GM21717 (cell line): ENCODE data around the gene CAMK1D.
A peak's percentile ranks its signal among the peaks of the same experiment; 100 is the strongest.
"Not testable (repeated sequence)": the region's sequence is repeated elsewhere in the genome, so short reads cannot be mapped to it uniquely, and the experiment has no call there.

Experiments
- ATAC-seq: cut with Tn5 transposase; IDR thresholded peaks from one replicate; pipeline ENCODE4 v1.9.1; 2021; ENCODE audit warnings: mild to moderate bottlenecking, moderate library complexity; ENCODE audit not compliant: unreplicated experiment

The CAMK1D gene

GRCh38 chr10:12340371-12340770 lies 9.0 kb upstream of the CAMK1D start:
- no peak for ATAC-seq

DNA sequence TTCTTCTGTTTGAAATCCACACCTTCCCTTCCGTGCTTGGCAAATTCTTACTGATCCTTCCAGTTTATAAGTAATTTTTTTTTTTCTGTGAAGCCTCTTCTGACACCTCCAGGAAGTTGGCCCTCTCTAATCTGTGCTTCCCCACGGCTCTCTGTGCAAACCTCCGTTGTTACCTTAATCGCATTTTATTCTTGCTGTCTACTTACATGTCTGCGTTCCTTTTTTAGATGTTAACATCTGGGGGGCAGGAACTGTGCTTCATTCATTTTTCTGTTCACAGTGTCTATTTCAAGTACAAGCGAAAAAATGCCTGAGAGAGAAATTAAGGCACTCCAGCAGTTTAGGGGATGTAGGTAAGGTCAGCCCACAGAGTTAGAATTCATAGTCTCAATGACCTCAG lies 8.4 kb upstream of the CAMK1D start:
- no peak for ATAC-seq

DNA sequence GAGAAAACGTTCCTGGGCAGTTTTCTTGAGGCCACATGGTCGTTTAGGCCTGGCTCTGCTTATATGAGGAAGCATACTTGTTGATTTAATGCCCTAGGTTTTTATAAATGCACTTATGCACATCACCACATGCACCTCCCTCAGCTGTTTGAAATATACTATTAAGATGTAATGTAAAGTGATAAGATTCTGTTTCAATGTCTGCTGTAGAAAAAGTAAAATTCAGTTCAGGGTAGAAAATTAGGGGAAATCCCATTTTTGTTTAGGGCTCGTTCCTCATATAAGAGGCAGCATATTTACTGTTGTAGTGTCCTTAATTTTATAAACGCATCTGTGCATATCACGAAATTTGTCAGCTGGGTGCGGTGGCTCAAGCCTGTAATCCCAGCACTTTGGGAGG lies 7.8 kb upstream of the CAMK1D start:
- no peak for ATAC-seq

- no peak for ATAC-seq
Measured at GRCh38 chr10:12344375-12345110, 4.8 kb upstream of the CAMK1D start.

GRCh38 chr10:12346707-12347106 lies 2.6 kb upstream of the CAMK1D start:
- ATAC-seq: no peak

DNA sequence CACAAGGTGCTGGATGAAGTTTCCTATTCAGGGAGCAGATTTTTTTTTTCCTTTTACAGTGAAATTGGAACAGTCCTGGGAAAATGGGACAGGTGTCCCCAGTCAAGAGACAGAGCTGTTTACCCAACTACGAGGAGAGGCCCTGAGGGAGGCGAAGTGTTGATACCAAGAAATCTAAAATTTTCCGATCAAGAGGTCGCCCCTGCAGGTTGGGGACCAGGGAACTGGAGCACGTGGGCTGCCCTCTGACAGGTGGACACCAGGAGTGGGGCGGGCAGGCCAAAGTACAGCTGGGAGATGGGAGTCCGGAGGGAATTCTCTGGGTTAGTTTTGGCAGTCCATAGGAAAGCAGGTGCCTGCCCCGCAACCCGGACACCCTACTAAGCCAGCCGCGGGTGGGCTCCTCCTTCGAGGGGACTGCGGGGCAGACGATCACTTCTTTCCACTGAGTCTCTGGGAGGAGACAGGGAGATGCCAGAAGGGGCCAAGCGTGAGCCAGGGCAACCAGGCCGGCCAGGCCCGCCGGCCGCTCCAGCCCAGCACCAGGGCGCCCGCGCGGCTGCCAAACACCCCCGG lies 965 bp upstream of the CAMK1D start:
- no peak for ATAC-seq

- peak; percentile 3 for ATAC-seq
Measured at GRCh38 chr10:12349629-12350166, 351 bp downstream of the CAMK1D start.

GRCh38 chr10:12350167-12350872 lies 973 bp downstream of the CAMK1D start:
- ATAC-seq: peak; percentile 30

DNA sequence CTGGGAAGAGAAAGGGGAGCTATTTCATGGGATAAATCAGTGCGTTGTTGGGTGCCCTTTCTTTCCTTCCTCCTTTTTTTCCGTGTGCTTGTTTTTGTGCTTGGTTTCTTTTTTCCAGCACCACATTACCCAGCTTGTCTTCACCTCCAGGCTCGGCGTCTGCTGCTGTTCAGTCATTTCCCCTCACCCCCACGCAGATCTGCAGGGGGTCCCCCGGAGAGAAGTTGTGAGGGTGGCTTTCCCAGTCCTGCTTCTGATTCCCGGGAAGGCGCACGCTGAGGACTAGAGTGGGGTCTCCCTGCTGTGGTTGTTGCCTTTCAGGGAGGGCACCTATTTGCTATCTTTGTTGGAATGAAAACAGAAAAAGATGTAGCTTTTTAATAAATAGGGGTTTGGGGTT lies 1.6 kb downstream of the CAMK1D start:
- no peak for ATAC-seq

- ATAC-seq: no peak
Measured at GRCh38 chr10:12351447-12351846, 2.1 kb downstream of the CAMK1D start.

DNA sequence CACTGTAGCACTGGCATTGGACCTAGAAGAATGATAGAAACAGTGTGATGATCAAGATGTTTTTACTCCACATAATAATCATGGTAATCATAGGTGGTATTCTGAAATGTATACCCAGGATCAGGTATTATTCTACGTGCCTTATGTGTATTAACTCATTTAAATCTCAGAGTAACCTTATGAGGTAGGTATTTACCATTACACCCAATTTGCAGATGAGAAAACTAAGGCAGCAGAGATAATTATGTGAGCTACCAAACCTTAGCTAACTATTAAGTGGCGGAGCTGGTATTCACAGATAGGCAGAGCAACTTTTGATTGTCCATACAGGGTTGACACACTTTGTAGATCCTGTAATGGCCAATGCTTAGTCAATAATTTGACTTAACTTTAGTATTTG lies 2.5 kb downstream of the CAMK1D start:
- ATAC-seq: no peak

GRCh38 chr10:12353399-12354242 lies 4.3 kb downstream of the CAMK1D start:
- no peak for ATAC-seq

DNA sequence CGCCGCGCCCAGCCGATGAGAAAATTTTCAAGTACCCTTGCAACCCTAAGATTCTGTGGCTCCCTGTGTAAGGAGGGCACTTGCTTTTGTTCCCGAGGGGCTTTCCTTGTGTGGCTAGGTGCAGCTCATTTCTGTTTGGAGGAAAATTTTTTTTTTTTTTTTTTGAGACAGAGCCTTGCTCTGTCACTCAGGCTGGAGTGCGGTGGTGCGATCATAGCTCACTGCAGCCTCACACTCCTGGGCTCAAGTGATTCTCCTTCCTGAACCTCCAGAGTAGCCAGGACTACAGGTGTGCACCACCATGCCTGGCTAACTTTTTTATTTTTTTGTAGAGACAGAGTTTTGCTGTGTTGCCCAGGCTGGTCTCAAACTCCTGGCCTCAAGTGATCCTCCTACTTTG lies 5.3 kb downstream of the CAMK1D start:
- ATAC-seq: not testable (repeated sequence)

GRCh38 chr10:12355384-12355783 lies 6.0 kb downstream of the CAMK1D start:
- ATAC-seq: no peak

DNA sequence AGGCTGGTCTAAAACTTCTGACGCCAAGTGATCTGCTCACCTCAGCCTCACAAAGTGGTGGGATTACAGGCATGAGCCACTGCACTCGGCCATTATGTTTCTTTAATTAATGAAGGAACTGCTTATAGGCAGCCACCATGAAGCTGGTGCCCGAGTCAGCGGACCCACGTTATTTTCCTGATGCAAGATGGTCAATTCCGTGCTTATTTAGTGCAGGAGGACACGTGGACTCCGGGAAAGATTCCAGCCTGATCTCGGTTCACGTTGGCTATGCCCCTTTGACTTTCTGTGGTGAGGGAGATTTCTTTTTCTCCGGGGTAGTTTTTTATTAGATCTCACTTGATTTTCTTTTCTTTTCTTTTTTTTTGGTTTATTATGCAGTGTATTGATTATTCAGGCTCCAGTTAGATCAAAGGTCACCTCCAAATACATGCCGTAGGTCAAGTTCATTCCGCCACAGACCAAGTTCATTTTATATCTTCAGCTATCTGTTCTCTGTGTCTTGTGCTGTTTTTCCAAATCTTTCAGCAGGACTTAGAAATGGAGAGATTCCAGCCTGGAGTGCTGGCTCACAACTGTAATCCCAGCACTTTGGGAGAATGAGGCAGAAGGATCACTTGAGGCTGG lies 8.3 kb downstream of the CAMK1D start:
- ATAC-seq: no peak

GRCh38 chr10:12358863-12359564 lies 9.7 kb downstream of the CAMK1D start:
- ATAC-seq: no peak

DNA sequence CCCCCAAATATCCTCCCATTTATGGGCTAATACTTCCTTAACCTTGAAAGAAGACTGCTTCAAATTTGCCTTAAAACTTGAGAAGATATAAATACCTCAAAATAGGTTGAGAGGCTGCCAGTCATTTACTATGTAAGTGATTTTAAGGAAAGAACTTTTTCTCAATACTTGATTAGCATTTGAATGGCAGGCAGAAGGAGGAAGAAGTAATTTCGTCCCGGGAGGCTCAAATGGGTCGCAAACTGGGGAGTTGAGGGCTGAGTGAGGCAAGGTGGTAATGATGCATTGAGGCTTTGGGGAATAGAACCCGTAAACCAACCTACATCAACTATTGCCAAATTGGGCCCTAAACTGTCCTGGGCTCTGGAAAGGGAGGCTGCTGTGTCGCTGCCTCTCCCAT lies 11.1 kb downstream of the CAMK1D start:
- no peak for ATAC-seq

GRCh38 chr10:12361115-12361514 lies 11.8 kb downstream of the CAMK1D start:
- not testable (repeated sequence) for ATAC-seq

- ATAC-seq: no peak
Measured at GRCh38 chr10:12364559-12364958, 15.2 kb downstream of the CAMK1D start.

DNA sequence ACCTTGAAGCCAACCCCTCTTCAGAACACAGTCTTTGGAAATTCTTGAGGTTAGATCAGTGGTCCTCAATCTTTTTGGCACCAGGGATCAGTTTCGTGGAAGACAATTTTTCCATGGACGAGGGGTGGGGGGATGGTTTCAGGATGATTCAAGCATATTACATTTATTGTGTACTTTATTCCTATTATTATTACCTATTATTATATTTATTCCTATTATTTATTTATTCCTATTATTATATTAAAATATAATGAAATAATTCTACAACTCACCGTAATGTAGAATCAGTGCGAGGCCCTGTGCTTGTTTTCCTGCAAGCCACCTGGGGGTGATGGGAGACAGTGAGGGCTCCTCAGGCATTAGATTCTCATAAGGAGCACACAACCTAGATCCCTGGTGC lies 17.9 kb downstream of the CAMK1D start:
- ATAC-seq: no peak
